Astrocyte (in vitro differentiated cells and primary cell): ENCODE results near the gene PPP2R3B.

ENCODE experiments used
- CTCF ChIP-seq: IDR thresholded peaks from 2 replicates; pipeline ENCODE4 v1.5.1; 2011; ENCODE audit warnings: low read depth, mild to moderate bottlenecking, inconsistent platforms, low read length, moderate library complexity; ENCODE audit not compliant: insufficient read depth
- EZH2 ChIP-seq: IDR thresholded peaks from 2 replicates; pipeline ENCODE4 v1.6.1; 2012; ENCODE audit warnings: mild to moderate bottlenecking, low read length, inconsistent platforms; ENCODE audit not compliant: insufficient read depth

- TF ChIP-seq CTCF (no peak), EZH2 (no peak)
Measured at GRCh38 chrX:431056-431455, 44.3 kb upstream of the PPP2R3B start.
